Stimulated activated CD8-positive, alpha-beta memory T cell treated with anti-CD3 and anti-CD28 coated beads, Interleukin-12 subunit alpha, Interleukin-12 subunit beta, amount 100 ng/mL, for 24 hours (primary cell): ENCODE measurements around the gene PGLYRP3.

Source experiments
- DNase-seq: peaks from one replicate; pipeline ENCODE4 v3.0.0-alpha.2; 2020; ENCODE audit errors: extremely low read depth

The PGLYRP3 gene

DNA sequence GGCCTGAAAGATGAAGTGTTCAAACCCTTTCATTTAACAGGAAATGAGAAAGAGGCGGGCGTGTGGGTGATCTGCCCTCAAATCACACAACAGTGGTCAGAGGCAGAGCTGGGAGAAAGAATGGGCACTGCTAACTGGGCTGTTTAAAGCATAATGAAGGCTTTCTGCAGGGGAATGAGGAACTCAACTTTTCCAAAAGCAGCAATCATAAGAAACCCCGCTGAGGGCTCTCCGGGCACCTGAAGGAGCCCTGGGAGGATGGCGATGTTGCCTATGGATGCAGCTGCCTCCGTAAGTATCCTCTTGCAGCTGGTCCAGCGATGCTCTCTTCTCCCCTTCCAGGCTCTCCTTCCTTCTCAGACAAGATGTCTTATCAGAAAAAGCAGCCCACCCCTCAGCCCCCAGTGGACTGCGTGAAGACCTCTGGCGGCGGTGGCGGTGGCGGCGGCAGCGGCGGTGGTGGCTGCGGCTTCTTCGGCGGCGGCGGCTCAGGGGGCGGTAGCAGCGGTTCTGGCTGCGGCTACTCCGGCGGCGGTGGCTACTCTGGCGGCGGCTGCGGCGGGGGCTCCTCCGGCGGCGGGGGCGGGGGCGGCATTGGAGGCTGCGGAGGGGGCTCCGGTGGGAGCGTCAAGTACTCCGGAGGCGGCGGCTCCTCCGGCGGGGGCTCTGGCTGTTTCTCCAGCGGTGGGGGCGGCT lies 52.0 kb downstream of the PGLYRP3 start:
- DNase-seq: no peak

DNA sequence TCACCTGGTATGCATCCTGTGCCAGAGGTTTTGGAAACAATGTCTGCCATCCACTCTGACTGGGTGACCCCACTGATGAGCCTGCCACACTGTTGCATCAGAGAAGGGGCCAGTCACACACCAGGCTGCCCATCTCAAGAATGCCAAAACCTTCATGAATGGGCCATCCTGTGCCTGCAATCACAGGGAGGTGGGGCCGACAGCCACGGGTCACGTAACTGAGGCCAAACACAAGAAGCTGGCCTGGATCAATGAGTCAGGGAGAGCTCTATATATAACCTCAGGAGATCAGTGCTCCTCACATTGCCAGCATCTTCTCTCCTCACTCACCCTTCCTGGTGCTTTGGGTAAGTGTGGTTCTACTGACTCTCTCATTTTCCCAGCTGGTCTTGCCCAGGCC lies 53.4 kb downstream of the PGLYRP3 start, which contains the start of gene LORICRIN:
Gene LORICRIN, plus strand, starts transcription at position 301 of the 400 bp plus-strand sequence. CDS start 1,263 bp downstream, outside the sequence.
- DNase-seq: no peak

DNA sequence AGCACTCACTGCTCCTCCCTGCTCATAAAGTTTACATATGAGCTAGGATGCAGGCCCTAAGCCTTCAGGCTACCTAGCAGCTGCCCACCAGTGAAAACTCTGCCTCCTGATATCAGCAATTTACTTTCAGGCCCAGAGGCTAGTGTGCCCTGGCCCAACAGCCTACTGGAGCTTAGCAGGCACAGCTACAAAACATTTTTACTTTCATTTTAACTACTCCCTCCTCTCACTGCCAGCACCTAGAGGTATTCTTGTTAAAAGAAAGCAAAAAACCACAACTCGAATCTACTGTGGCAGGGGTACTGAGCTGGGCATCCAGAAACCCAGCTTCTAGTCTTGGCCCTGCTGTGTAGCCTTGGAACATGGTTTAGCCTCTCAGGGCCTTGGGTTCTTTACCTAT lies 59.1 kb downstream of the PGLYRP3 start:
- no peak for DNase-seq

DNA sequence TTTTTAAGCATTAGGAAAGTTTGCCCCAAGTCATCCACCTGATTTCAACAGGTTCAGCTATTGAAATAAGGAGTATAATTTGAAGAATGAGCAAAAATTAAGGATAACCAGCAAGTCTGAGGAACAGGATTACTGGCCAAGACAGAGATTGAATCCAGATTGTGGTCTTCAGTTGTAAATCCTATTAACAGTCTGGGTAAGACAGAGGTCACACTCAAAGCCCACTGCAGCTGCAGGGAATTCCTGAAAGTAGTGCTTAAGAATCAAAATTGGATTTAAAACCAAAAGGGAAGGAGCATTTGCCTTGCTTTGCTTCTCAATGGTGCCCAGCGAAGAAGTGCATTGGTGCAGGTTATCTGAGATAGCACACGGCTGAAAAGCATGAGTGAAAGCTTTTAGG lies 59.7 kb downstream of the PGLYRP3 start:
- no peak for DNase-seq

DNA sequence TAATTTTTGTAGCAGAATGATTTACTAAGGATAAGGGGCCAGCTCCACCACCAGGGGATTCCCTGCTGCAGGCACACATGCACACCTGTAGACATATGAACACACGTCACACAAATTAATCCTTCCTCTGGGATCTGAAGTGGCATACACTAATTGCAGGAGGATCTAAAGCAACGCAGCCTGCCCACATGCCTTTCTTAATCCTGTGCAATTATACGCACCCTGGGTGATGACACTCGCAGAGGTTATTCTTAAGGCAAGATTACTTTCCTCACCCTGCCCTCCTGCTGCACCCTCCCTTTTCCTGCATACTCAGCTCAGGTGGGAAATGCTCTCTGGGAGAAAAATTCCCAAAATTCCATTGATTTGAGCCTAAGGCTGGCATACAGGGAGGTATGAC lies 60.8 kb downstream of the PGLYRP3 start:
- DNase-seq: no peak

- DNase-seq: no peak
Observed at GRCh38 chr1:153251562-153251961, 61.2 kb downstream of the PGLYRP3 start.

GRCh38 chr1:153251087-153251486 lies 61.7 kb downstream of the PGLYRP3 start:
- DNase-seq: no peak

GRCh38 chr1:153250166-153250565 lies 62.6 kb downstream of the PGLYRP3 start:
- DNase-seq: no peak

DNA sequence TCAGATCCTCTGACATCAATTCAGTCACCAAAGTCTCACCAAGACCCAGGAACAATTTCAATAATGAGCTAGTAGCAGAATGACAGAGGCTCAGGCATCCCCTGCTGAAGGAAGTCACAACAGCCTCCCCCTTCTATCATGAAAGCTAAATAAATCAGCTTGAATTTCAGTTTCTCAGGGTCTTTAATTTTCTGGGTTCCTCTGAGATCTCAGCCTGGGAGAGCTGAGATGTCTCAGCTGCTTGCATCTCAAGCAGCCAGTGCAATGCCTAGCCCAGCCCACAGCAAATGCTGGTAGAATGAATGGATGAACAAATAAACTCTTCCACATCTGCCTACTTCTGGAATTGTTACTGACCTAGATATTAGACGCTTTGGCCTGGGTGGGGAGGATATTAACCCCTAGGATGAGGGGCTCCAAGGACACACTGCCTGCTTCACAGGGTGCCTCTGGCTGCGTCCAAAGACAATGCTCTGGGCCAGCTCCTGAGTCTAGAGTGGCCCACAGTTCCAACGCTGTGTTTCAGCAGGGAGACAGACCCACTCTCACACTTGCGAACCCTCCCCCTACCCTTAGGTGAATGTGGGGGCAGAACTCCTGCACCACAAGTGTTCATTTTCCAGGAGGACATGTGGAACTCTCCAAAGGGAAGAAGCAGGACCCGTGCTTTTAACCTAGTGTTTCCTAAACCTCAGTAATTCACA lies 64.4 kb downstream of the PGLYRP3 start:
- DNase-seq: no peak
